Measurements from ENCODE around the gene ITGB8. TPM values are rescaled to one million over a fixed set of nuclear protein-coding genes. Genes with fewer than 3 reads are reported as not detected.

ITGB8 gene
- total RNA-seq: 10 to 100 TPM in 3 of 4 donors, 1 to 10 TPM in 1; 3.9 to 70.2 (median 16.5) TPM

GRCh38 chr7:20330239-20330927, at the start of gene ITGB8:
Gene ITGB8 (plus strand): TSS chr7:20330900. CDS start chr7:20331807, 907 bp downstream.
- TF ChIP-seq CTCF (IDR thresholded peaks at IDR 0.05): no peak
- peak; percentile 82 for ATAC-seq (ENCODE audit: low FRiP score)
- peak; percentile 77 for DNase-seq (ENCODE audit: low spot score)

- no peak for DNase-seq (ENCODE audit: low spot score)
- no peak for TF ChIP-seq CTCF (IDR thresholded peaks at IDR 0.05)
- ATAC-seq (ENCODE audit: low FRiP score): no peak
Observed at GRCh38 chr7:20282959-20283358, 47.7 kb upstream of the ITGB8 start.

- DNase-seq (ENCODE audit: low spot score) (no peak), ATAC-seq (ENCODE audit: low FRiP score) (no peak)
- TF ChIP-seq CTCF (IDR thresholded peaks at IDR 0.05): no peak
Observed at GRCh38 chr7:20283385-20283784, 47.3 kb upstream of the ITGB8 start.

- DNase-seq (ENCODE audit: low spot score) (no peak), ATAC-seq (ENCODE audit: low FRiP score) (no peak)
- TF ChIP-seq CTCF (IDR thresholded peaks at IDR 0.05): no peak
Observed at GRCh38 chr7:20284003-20284770, 46.5 kb upstream of the ITGB8 start.

GRCh38 chr7:20284771-20285143, 45.9 kb upstream of the ITGB8 start:
- no peak for TF ChIP-seq CTCF (IDR thresholded peaks at IDR 0.05)
- ATAC-seq (ENCODE audit: low FRiP score) (no peak), DNase-seq (ENCODE audit: low spot score) (no peak)

- TF ChIP-seq CTCF (IDR thresholded peaks at IDR 0.05): no peak
- DNase-seq (ENCODE audit: low spot score): no peak
- no peak for ATAC-seq (ENCODE audit: low FRiP score)
Observed at GRCh38 chr7:20287317-20287716, 43.4 kb upstream of the ITGB8 start.

GRCh38 chr7:20288036-20288435, 42.7 kb upstream of the ITGB8 start:
- no peak for ATAC-seq (ENCODE audit: low FRiP score)
- DNase-seq (ENCODE audit: low spot score): no peak
- no peak for TF ChIP-seq CTCF (IDR thresholded peaks at IDR 0.05)
